WI38 (cell line): ENCODE measurements around the gene NRIP1.
A peak's percentile ranks its signal among the peaks of the same experiment; 100 is the strongest.

Source experiments
- H3K4me3 ChIP-seq: 2 replicates; pipeline ENCODE4 v1.5.1; 2011; ENCODE audit warnings: low read depth, mild to moderate bottlenecking, control low read depth, low read length
- CTCF ChIP-seq: IDR thresholded peaks from 2 replicates; pipeline ENCODE4 v1.5.1; 2012; ENCODE audit warnings: low read depth, mild to moderate bottlenecking, control low read depth, low read length

The NRIP1 gene

GRCh38 chr21:15066123-15066575 lies 1.3 kb upstream of the NRIP1 start:
- peak overlapping the region; percentile 90 for H3K4me3 ChIP-seq
- TF ChIP-seq CTCF, result no peak

- no peak for TF ChIP-seq CTCF
- peak overlapping the region; percentile 90 for H3K4me3 ChIP-seq
These were observed 757 bp upstream of the NRIP1 start for GRCh38 chr21:15065392-15066122.

GRCh38 chr21:15063814-15064575 lies 805 bp downstream of the NRIP1 start:
- TF ChIP-seq CTCF, result no peak
- H3K4me3 ChIP-seq, result peak overlapping the region; percentile 90

- no peak for TF ChIP-seq CTCF
- H3K4me3 ChIP-seq, result peak overlapping the region; percentile 90
These were observed 1.6 kb downstream of the NRIP1 start for GRCh38 chr21:15063081-15063813.

- peak overlapping the region; percentile 90 for H3K4me3 ChIP-seq
- TF ChIP-seq CTCF, result no peak
These were observed 2.2 kb downstream of the NRIP1 start for GRCh38 chr21:15062606-15062965.

GRCh38 chr21:15061747-15062605 lies 2.8 kb downstream of the NRIP1 start:
- TF ChIP-seq CTCF, result no peak
- H3K4me3 ChIP-seq, result peak overlapping the region; percentile 90
